ENCODE data around the gene MZF1.
"Not testable (repeated sequence)": the region's sequence is repeated elsewhere in the genome, so short reads cannot be mapped to it uniquely, and the experiment has no call there.

The MZF1 gene

GRCh38 chr19:58554494-58555368, 18.4 kb downstream of the MZF1 start, which contains the start of gene CHMP2A:
CHMP2A (minus strand) TSS chr19:58555105; CDS start chr19:58554212, 893 bp downstream.
- DNase-seq, result no peak

- DNase-seq, result no peak
These were observed 19.2 kb downstream of the MZF1 start for GRCh38 chr19:58553799-58554493.

DNA sequence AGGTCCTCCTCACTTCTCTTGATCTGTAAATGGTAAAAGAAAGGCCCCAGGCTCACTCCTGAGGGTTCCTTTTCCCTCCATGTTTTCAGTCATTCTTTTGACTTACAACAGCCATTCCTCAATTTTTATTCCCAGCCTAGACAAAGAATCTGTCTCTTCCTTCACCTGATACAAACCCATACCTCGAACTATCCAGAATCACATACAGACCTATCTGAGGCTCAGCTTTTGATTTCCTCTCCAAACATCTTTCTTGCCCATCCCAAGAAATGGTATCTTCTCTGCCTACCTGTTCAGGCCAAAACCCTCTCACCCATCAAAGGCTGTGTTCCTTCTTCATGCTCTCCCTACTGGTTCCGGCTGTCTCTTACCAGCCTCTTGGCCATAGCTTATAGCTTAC, 20.5 kb downstream of the MZF1 start:
- DNase-seq, result no peak

- no peak for DNase-seq
These were observed 21.3 kb downstream of the MZF1 start for GRCh38 chr19:58551577-58552471.

- DNase-seq, result no peak
These were observed 22.0 kb downstream of the MZF1 start for GRCh38 chr19:58551123-58551497.

DNA sequence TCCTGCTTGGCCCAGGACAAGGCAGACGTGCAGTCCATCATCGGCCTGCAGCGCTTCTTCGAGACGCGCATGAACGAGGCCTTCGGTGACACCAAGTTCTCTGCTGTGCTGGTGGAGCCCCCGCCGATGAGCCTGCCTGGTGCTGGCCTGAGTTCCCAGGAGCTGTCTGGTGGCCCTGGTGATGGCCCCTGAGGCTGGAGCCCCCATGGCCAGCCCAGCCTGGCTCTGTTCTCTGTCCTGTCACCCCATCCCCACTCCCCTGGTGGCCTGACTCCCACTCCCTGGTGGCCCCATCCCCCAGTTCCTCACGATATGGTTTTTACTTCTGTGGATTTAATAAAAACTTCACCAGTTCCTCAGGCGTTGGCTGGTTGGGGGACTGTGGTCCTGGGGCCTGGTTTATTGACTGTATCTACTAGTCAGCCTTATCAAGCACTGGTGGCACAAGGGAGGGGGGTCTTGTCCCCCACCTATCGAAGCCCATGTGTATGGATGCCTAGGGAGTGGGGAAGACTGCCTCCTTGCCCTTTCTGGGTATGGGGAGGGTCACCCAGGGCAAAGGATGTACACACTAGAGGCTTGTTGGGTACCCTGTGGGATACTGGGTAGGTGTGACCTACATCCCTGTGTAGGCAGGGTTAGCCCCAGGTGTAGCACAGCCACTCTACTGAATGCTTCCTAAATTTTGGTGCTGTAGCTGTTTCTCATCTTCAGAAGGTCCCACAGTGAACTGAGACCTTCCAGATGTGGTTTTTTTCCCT, 22.6 kb downstream of the MZF1 start:
- DNase-seq, result no peak

DNA sequence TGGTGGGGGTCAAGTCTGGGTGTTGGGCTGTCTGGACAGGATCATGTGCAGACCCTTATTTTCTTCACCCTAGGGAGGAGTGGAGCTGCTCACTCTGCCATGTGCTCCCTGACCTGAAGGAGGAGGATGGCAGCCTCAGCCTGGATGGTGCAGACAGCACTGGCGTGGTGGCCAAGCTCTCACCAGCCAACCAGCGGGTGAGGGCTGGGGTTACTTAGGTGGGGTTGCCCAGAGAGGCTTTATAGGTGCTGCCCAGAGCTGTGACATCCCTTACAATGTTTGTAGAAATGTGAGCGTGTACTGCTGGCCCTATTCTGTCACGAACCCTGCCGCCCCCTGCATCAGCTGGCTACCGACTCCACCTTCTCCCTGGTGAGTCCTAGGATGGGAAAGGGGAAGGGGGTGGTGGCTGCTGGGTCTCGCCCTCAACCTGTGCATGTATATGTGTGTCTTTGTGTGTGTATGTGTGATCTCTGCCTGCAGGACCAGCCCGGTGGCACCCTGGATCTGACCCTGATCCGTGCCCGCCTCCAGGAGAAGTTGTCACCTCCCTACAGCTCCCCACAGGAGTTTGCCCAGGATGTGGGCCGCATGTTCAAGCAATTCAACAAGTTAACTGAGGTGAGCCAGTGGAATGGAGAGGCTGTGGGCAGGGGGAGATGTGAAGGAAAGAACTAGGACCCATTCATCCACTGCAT, 23.3 kb downstream of the MZF1 start:
- no peak for DNase-seq

- DNase-seq, result no peak
These were observed 24.1 kb downstream of the MZF1 start for GRCh38 chr19:58548859-58549663.

GRCh38 chr19:58547323-58548312, 25.5 kb downstream of the MZF1 start:
- DNase-seq, result no peak

DNA sequence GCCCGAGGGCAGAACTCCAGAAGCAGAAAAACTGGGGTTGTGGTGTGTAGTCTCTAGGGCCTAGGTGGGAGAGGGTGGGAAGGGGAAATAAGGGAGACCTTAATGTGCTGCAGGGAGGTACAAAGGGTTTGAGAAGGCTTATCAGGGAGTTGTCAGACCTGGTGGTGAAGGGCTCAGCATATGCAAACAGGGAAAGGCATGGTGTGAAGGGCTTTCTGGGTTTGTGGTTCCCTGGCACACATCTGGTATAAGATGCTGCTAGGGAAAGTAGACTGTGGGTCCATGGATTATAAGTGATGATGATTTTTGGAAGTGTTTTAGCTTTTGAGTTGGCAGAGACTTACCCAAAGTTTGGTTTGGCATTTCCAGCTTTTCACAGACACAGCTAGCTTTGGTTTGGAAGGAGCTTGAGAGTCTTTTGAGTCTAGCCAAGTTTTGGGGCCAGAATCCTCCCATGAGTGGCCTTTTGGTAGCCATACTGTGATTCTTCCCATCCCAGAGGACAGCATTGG, 27.1 kb downstream of the MZF1 start:
- no peak for DNase-seq

DNA sequence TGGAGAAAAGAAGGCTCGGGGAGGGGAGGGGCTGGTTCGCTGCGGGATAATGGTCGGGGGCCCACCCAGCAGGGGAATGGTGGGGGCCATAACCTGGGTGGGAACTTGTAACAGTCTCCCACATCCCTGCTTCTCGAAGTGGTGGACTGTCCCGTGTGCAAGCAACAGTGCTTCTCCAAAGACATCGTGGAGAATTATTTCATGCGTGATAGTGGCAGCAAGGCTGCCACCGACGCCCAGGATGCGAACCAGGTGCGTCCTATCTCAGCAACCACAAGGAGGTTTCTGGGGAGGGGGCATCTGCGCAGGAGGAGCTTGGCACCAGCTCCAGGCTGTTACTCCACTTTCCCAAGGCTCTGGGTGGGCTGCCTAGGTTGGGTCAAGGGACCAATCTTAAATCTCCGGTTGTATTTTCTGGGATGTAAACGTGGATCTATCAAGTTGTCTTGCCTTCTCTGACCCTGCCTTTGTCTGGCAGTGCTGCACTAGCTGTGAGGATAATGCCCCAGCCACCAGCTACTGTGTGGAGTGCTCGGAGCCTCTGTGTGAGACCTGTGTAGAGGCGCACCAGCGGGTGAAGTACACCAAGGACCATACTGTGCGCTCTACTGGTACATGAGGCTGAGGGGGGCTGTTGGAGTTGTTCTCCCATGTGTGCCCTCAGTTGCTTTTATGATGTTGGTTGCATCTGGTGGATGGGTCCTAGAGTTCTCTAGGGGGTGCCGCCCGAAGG, 27.7 kb downstream of the MZF1 start:
- no peak for DNase-seq

DNA sequence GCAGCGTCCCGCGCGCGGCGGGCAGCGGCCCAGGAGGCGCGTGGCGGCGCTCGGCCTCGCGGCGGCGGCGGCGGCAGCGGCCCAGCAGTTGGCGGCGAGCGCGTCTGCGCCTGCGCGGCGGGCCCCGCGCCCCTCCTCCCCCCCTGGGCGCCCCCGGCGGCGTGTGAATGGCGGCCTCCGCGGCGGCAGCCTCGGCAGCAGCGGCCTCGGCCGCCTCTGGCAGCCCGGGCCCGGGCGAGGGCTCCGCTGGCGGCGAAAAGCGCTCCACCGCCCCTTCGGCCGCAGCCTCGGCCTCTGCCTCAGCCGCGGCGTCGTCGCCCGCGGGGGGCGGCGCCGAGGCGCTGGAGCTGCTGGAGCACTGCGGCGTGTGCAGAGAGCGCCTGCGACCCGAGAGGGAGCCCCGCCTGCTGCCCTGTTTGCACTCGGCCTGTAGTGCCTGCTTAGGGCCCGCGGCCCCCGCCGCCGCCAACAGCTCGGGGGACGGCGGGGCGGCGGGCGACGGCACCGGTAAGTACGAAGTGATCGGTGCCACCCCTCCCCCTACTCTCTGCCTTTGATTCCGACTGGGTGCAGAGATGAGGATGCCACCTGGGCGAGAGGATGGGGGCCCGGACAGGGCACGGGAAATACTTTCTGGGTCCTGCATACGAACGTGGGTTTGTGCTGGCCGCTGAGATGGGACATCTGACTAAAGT, 28.4 kb downstream of the MZF1 start:
- DNase-seq, result no peak

- no peak for DNase-seq
These were observed 29.1 kb downstream of the MZF1 start, which contains the start of gene TRIM28 for GRCh38 chr19:58543826-58544590. TRIM28 (plus strand) TSS chr19:58544064; CDS start chr19:58544758, 694 bp downstream.

DNA sequence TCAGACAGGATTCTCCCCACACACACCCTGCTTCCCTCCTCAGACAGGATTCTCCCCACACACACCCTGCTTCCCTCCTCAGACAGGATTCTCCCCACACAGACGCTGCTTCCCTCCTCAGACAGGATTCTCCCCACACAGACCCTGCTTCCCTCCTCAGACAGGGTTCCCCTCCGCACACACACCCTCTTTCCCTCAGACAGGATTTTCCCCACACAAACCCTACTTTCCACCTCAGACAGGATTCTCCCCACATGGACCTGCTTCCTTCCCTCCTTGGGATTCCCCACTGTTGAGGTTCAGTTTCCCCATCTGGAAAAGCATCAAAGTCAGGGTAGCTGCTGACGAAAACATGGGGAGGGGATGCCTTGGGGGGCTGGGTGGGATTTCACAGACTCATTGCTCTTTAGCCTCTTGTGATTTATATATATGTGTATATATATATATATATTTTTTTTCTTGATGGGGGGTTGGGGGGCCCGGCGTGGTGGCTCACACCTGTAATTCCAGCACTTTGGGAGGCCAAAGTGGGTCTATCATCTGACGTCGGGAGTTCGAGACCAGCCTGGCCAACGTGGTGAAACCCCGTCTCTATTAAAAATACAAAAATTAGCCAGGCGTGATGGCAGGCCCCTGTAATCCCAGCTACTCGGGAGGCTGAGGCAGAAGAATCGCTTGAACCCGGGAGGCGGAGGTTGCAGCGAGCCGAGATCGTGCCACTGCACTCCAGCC, 30.3 kb downstream of the MZF1 start:
- not testable (repeated sequence) for DNase-seq

DNA sequence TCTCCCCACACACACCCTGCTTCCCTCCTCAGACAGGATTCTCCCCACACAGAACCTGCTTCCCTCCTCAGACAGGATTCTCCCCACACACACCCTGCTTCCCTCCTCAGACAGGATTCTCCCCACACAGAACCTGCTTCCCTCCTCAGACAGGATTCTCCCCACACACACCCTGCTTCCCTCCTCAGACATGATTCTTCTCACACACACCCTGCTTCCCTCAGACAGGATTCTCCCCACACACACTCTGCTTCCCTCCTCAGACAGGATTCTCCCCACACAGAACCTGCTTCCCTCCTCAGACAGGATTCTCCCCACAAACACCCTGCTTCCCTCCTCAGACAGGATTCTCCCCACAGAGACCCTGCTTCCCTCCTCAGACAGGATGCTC, 34.0 kb downstream of the MZF1 start:
- DNase-seq, result not testable (repeated sequence)
